ENCODE results near the gene NIP7. TPM values are rescaled to one million over a fixed set of nuclear protein-coding genes. Genes with fewer than 3 reads are reported as not detected.

NIP7 gene
- total and polyA plus RNA-seq, 2 experiments from 2014 or later, result 19.5 to 23.5 TPM

GRCh38 chr16:69325784-69326171, 13.8 kb upstream of the NIP7 start:
- DNase-seq (ENCODE audit: low spot score), result no peak
- Histone ChIP-seq H3K4me2 (peak overlapping the region; percentile 55), H2AFZ (no peak overlapping the region), H3K9me2 (replicated peaks; ENCODE audit: insufficient read depth) (no peaks in the 10 kb centered on the region), H3K4me3 (no peak overlapping the region), H4K20me1 (ENCODE audit: insufficient read depth, poor library complexity, severe bottlenecking) (peaks cover 5% of the 10 kb centered on the region), H3K9me3 (ENCODE audit: low read depth) (no peaks in the 10 kb centered on the region), H3K27me3 (no peaks in the 10 kb centered on the region), H3K27ac (peak overlapping the region; percentile 86), H3K4me1 (ENCODE audit: insufficient read depth) (peaks cover 35% of the 10 kb centered on the region), H3K79me2 (peaks cover 71% of the 10 kb centered on the region), H3K36me3 (replicated peaks; ENCODE audit: insufficient read depth, low read depth) (no peaks in the 10 kb centered on the region)
- WGBS (ENCODE audit: low lambda C conversion rate, missing lambda C conversion rate), result 94% methylated on average over 6 of the region's 6 CpGs
- TF ChIP-seq CTCF (IDR thresholded peaks at IDR 0.05; ENCODE audit: poor library complexity) (no peak), EZH2 (IDR thresholded peaks at IDR 0.05; ENCODE audit: borderline replicate concordance) (no peak), EZH2phosphoT487 (IDR thresholded peaks at IDR 0.05; ENCODE audit: low read depth, severe bottlenecking, unreplicated experiment) (no peak)

DNA sequence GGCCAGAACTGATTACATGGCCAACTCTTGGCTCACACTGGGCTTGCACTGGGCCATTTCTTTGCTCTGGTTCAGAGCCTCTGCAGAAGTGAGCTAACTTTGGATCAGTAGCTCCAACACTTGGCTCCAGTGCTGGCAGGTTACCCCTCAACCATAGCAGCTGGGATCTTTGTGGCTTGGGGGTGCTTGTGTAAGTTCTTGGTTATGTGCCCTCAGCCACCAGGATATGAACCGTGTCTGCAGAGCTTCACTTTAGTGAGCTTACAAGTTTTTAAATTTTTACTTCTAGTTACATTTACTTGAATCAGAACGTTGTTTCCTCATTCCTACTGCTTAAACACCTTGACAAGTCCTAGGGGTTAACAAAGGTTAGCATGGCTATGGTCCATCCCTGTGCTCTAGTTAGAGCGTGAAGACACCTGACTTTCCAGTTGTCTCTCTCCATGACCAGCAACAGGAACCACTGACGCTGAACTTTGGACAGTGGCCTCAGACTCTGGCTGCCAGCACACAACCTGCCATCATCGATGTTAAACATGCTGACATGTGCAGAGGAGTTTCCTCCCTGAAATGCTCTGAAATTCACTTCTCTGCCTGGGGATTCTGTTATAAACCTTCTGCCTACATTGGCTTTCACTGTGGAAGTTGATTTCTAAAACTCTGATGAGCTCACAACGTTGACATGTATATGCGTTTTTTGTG, 13.2 kb upstream of the NIP7 start:
- Histone ChIP-seq H3K79me2 (peaks cover 71% of the 10 kb centered on the region), H4K20me1 (ENCODE audit: insufficient read depth, poor library complexity, severe bottlenecking) (peaks cover 5% of the 10 kb centered on the region), H3K9me2 (replicated peaks; ENCODE audit: insufficient read depth) (no peaks in the 10 kb centered on the region), H3K27me3 (no peaks in the 10 kb centered on the region), H3K9me3 (ENCODE audit: low read depth) (no peaks in the 10 kb centered on the region), H3K36me3 (replicated peaks; ENCODE audit: insufficient read depth, low read depth) (no peaks in the 10 kb centered on the region), H3K4me1 (ENCODE audit: insufficient read depth) (peaks cover 35% of the 10 kb centered on the region), H3K4me3 (no peak overlapping the region), H2AFZ (no peak overlapping the region), H3K27ac (peak overlapping the region; percentile 86), H3K4me2 (peak overlapping the region; percentile 55)
- TF ChIP-seq EZH2phosphoT487 (IDR thresholded peaks at IDR 0.05; ENCODE audit: low read depth, severe bottlenecking, unreplicated experiment), result no peak
- TF ChIP-seq CTCF (IDR thresholded peaks at IDR 0.05; ENCODE audit: poor library complexity), result no peak
- no peak for TF ChIP-seq EZH2 (IDR thresholded peaks at IDR 0.05; ENCODE audit: borderline replicate concordance)
- DNase-seq (ENCODE audit: low spot score), result peak; percentile 70
- 67% methylated on average over 7 of the region's 7 CpGs for WGBS (ENCODE audit: low lambda C conversion rate, missing lambda C conversion rate)

DNA sequence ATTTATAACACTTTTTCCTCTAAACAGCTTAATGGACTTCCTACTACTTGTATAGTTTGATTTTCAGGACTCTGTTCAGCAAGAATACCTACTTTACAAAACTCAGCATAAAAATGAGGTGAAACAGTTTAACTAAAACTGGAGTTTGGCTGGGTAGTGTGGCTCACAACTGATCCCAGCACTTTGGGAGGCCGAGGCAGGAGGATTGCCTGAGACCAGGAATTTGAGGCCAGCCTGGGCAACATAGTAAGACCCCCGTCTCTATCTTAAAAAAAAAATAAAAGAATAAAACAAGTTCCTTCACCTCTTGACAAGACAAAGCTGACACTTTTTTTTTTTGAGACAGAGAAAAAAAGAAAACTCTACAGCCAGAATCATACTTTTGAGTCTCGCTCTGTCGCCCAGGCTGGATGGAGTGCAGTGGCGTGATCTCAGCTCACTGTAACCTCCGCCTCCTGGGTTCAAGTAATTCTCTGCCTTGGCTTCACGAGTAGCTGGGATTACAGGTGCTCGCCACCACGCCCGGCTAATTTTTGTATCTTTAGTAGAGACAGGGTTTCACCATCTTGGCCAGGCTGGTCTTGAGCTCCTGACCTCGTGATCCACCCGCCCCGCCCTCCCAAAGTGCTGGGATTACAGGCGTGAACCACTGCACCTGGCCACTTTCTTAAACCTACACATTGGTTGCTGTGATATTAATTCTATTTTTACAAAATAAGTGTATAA, 11.8 kb upstream of the NIP7 start:
- Histone ChIP-seq H3K27me3 (no peaks in the 10 kb centered on the region), H3K4me2 (peak overlapping the region; percentile 84), H3K9me3 (ENCODE audit: low read depth) (no peaks in the 10 kb centered on the region), H3K36me3 (replicated peaks; ENCODE audit: insufficient read depth, low read depth) (no peaks in the 10 kb centered on the region), H3K79me2 (peaks cover 71% of the 10 kb centered on the region), H3K9me2 (replicated peaks; ENCODE audit: insufficient read depth) (no peaks in the 10 kb centered on the region), H4K20me1 (ENCODE audit: insufficient read depth, poor library complexity, severe bottlenecking) (peaks cover 5% of the 10 kb centered on the region), H3K4me1 (ENCODE audit: insufficient read depth) (peaks cover 35% of the 10 kb centered on the region), H3K4me3 (no peak overlapping the region), H2AFZ (no peak overlapping the region), H3K27ac (peak overlapping the region; percentile 80)
- no peak for DNase-seq (ENCODE audit: low spot score)
- TF ChIP-seq CTCF (IDR thresholded peaks at IDR 0.05; ENCODE audit: poor library complexity), result no peak
- no peak for TF ChIP-seq EZH2 (IDR thresholded peaks at IDR 0.05; ENCODE audit: borderline replicate concordance)
- no peak for TF ChIP-seq EZH2phosphoT487 (IDR thresholded peaks at IDR 0.05; ENCODE audit: low read depth, severe bottlenecking, unreplicated experiment)
- WGBS (ENCODE audit: low lambda C conversion rate, missing lambda C conversion rate), result 97% methylated on average over 14 of the region's 14 CpGs
